NB4 (cell line): ENCODE data around the gene C1QTNF1.

Experiments
- DNase-seq: peaks from one replicate; pipeline ENCODE4 v3.0.0; 2010; ENCODE audit warnings: low read depth
- H3K4me3 ChIP-seq: one replicate; pipeline ENCODE4 v1.5.1; 2011; ENCODE audit warnings: mild to moderate bottlenecking, low read depth, low read length, moderate library complexity
- MYC ChIP-seq: IDR thresholded peaks from 2 replicates; pipeline ENCODE4 v1.6.1; 2011; ENCODE audit warnings: low read depth, low read length
- POLR2A ChIP-seq: IDR thresholded peaks from 2 replicates; pipeline ENCODE4 v1.6.1; 2011; ENCODE audit warnings: mild to moderate bottlenecking; ENCODE audit not compliant: insufficient read length; ENCODE audit errors: extremely low read depth
- TF ChIP-seq, protein P1 (sequence below): IDR thresholded peaks from 2 replicates; pipeline ENCODE4 v1.6.1; 2011; ENCODE audit warnings: low read depth, low read length
- TF ChIP-seq, protein P2 (sequence below): IDR thresholded peaks from one replicate; pipeline ENCODE4 v1.5.1; 2012; ENCODE audit warnings: low read depth, low read length

Gene C1QTNF1

DNA sequence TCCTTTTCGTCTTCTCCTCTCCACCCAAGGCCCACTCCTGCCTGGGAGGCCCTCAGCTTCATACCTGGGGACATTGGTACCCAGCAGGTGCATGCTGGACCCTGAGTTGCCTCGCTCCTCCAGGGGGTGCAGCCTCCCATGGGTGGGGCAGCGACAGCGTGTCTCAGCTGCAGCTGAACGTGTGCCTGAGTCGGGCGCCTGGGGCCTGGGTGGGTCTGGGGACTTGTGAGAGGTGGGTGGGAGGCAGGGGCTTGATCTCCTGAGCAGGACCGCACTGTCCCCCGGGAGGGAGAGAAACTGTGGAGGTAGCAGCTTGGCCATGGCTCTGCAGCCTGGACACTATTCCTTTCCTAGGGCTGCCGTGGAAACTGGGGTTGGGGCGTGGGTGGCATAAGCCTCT, 25.9 kb downstream of the C1QTNF1 start:
- no peak for TF ChIP-seq POLR2A
- TF ChIP-seq, protein P1, sequence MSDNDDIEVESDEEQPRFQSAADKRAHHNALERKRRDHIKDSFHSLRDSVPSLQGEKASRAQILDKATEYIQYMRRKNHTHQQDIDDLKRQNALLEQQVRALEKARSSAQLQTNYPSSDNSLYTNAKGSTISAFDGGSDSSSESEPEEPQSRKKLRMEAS = no peak
- no peak overlapping the region for H3K4me3 ChIP-seq
- no peak for DNase-seq

DNA sequence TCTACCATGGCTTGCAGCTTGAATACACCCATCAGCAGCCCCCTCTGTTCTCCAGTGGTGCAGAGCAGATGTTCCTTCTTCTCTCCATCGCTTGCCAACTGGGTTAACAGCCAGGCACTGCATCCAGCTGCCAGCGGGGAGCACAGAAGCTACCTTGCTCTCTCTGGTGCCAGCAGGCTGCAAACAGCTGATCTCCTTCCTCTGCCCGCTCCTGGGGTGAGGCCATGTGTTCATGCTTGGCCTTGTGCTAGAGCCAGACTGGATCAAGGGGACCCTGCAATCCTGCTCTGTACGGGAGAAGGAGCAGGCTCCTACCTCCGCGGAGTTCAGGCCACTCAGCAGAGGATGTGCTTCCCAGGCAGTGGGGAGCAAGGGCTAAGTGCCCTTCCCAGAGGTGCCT, 26.6 kb downstream of the C1QTNF1 start:
- TF ChIP-seq POLR2A = no peak
- no peak for TF ChIP-seq MYC
- TF ChIP-seq, protein P1 = no peak
- TF ChIP-seq, protein P2, sequence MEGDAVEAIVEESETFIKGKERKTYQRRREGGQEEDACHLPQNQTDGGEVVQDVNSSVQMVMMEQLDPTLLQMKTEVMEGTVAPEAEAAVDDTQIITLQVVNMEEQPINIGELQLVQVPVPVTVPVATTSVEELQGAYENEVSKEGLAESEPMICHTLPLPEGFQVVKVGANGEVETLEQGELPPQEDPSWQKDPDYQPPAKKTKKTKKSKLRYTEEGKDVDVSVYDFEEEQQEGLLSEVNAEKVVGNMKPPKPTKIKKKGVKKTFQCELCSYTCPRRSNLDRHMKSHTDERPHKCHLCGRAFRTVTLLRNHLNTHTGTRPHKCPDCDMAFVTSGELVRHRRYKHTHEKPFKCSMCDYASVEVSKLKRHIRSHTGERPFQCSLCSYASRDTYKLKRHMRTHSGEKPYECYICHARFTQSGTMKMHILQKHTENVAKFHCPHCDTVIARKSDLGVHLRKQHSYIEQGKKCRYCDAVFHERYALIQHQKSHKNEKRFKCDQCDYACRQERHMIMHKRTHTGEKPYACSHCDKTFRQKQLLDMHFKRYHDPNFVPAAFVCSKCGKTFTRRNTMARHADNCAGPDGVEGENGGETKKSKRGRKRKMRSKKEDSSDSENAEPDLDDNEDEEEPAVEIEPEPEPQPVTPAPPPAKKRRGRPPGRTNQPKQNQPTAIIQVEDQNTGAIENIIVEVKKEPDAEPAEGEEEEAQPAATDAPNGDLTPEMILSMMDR = no peak
- DNase-seq = no peak
- H3K4me3 ChIP-seq = no peak overlapping the region

DNA sequence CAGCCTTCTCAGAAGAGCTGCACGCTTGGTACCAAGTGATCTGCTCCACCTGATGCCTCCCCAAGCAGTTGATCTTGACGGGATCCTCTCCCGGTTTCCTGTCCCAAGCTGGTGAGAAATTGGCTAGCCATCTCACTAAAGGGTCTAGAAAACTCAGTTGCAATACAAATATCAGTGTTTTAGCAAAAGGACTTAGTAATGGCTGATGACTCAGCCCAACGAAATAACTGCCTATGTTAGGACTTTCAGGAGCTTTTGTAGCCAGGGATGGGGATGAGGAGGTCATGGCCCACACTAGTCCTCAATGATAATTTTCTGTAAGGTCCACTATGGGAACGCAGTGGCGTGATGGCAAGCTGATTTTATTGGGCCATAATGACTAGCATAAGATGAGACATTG, 27.3 kb downstream of the C1QTNF1 start:
- H3K4me3 ChIP-seq = no peak overlapping the region
- TF ChIP-seq, protein P2 = no peak
- TF ChIP-seq MYC (no peak), POLR2A (no peak)
- TF ChIP-seq, protein P1 = no peak
- DNase-seq = no peak

DNA sequence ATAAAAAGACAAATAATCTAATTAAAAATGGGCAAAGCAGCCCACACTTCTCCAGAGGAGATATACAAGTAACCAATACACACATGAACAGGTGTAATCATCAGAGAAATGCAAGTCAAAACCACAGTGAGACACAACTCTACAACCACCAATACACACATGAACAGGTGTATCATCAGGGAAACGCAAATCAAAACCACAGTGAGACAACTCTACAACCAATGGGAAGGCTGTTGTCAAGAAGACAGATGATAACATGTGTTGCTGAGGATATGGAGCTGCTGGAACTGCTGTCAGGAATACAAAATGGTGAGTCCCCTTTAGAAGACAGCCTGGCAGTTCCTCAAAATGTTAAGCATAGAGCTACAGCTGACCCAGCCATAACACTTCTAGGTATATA, 28.2 kb downstream of the C1QTNF1 start:
- DNase-seq = no peak
- H3K4me3 ChIP-seq = no peak overlapping the region
- TF ChIP-seq, protein P2 = no peak
- TF ChIP-seq, protein P1 = no peak

DNA sequence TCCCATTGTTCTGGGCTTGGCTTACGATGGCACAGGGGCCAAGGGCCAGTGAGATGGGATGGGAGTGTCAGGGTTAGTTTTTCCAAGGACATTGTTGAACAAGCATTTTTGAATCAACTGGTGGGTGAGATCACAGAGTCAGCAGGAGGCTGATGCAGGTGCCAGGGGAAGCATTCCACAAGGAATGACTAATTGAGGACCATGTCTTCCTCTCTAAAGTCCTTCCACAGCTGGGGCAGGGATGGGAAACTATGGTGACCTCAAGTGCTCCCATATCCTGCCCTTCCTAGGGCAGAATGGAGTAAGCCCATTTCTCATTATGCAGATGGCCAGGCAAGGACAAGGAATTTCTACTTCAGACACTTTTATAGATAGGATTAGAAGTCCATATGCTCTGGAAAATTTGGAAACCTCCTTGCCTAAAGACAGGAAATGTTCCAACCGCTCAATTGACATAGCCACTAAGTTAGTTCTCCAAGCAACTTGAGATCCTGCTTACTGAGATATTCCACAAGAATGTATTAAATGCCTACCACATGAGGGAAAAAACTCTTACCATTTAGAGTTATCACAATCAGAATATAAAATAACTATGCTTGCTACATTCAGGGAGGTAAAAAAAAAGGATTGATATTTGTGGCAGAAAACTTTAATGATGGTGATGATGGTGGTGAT, 29.4 kb downstream of the C1QTNF1 start:
- DNase-seq = no peak
- TF ChIP-seq, protein P2 = no peak
- TF ChIP-seq, protein P1 = no peak
- TF ChIP-seq POLR2A = no peak
- TF ChIP-seq MYC = no peak
- H3K4me3 ChIP-seq = no peak overlapping the region

DNA sequence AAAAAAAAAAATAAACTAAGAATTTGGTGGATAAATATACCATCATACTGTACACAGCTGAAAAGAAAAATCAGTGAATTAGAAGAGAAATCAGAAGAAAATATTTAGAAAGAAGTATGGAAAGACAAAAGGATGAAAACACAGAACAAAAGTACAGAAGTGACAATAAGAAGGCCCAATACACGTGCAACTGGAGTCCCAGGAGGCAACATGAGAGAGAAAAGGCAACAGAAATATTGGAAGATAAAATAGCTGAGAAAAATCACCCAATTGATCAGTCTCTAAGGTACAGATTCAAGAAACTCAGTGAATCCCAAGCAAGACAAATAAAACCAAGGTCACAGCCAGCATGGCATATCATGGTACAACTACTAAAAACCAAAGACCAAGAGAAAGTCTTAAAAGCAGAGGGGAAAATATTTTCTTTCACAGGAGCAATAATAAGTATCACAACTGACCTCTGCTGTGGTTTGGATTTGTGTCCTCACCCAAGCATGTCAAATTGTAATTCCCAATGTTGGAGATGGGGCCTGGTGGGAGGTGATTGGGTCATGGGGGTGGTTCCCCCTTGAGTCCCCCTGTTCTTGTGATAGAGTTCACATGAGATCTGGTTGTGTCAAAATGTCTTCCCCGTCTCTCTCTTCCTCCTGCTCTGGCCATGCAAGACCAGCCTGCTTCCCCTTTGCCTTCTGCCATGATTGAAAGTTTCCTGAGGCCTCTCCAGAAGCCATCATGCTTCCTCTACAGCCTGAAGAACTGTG, 30.4 kb downstream of the C1QTNF1 start:
- no peak for DNase-seq
- TF ChIP-seq POLR2A = no peak
- TF ChIP-seq, protein P1 = no peak
- no peak for TF ChIP-seq MYC
- TF ChIP-seq, protein P2 = no peak

More for the DNA sequence above, 30.4 kb downstream of the C1QTNF1 start:
- no peak overlapping the region for H3K4me3 ChIP-seq
